Measurements from ENCODE around the gene CDAN1. TPM values are rescaled to one million over a fixed set of nuclear protein-coding genes. Genes with fewer than 3 reads are reported as not detected.
A peak's percentile ranks its signal among the peaks of the same experiment; 100 is the strongest.

Gene CDAN1
- total and polyA plus RNA-seq, 2 of the 4 experiments (the other 2 are of a cell fraction), result 4.7 to 5.6 TPM

- no TSS peak for BruUV-seq (replicated peaks)
- in situ Hi-C loops (cut with MboI; ENCODE audit: low sequenced_read_pairs), result no loop called here
- CTCF ChIA-PET, result interaction anchor here (1.1 kb wide), 1 partner anchor 13 kb away, joined by 5 read pairs; no protein-coding TSS in a partner anchor
Measured at GRCh38 chr15:42716125-42716524, 20.8 kb downstream of the CDAN1 start.

More at GRCh38 chr15:42716125-42716524, 20.8 kb downstream of the CDAN1 start:
- dilution Hi-C loops (cut with HindIII; ENCODE audit: low sequenced_read_pairs, unreplicated experiment) (no loop called here), intact Hi-C loops (cut with micrococcal nuclease) (no loop called here)
- Histone ChIP-seq H3K79me1 (ENCODE audit: low read depth in 1 of 2, low read length in 2 of 2) (peaks cover 0 to 13% of the 10 kb centered on the region in 2 experiments; a peak in 1 of 4 replicates), H2BK120ac (ENCODE audit: low read depth, low read length) (no peak overlapping the region), H3K23ac (ENCODE audit: low read depth, low read length) (no peak overlapping the region), H3K4me1 (ENCODE audit: control insufficient read depth, insufficient read depth, low read length) (peaks cover 5% of the 10 kb centered on the region), H3K4ac (ENCODE audit: low read depth, low read length) (no peak overlapping the region), H2AK9ac (replicated peaks; ENCODE audit: low read depth, low read length, poor library complexity) (peak overlapping the region; percentile 33), H4K8ac (ENCODE audit: low read depth in 2 of 2, low read length in 2 of 2) (no peak overlapping the region), H2AFZ (replicated peaks; ENCODE audit: low read length, poor library complexity) (no peak overlapping the region), H3K4me2 (ENCODE audit: low read depth, low read length) (no peak overlapping the region), H3K9me3 (ENCODE audit: control insufficient read depth, insufficient read depth, low read length) (no peaks in the 10 kb centered on the region), H3K18ac (ENCODE audit: low read depth, low read length) (no peak overlapping the region), H4K20me1 (ENCODE audit: insufficient read depth, low read length) (no peaks in the 10 kb centered on the region), H3K27me3 (ENCODE audit: control insufficient read depth, insufficient read depth, low read length) (no peaks in the 10 kb centered on the region), H3K9me1 (ENCODE audit: insufficient read depth, low read length) (peaks cover 11% of the 10 kb centered on the region; the same call in 1 of the 2 replicates), H2BK15ac (ENCODE audit: low read depth, low read length) (no peak overlapping the region), H2AK5ac (ENCODE audit: low read depth, low read length) (no peak overlapping the region), H3K27ac (ENCODE audit: insufficient read depth, low read length) (no peak overlapping the region), H3K9ac (ENCODE audit: low read depth, low read length) (no peak overlapping the region), H4K91ac (ENCODE audit: insufficient read depth, low read depth, low read length) (no peak overlapping the region), H3K14ac (replicated peaks; ENCODE audit: low read depth, low read length) (no peak overlapping the region), H2BK20ac (ENCODE audit: low read depth, low read length) (no peak overlapping the region), H3K56ac (ENCODE audit: extremely low read depth, insufficient read depth, low read length) (no peak overlapping the region), H4K5ac (ENCODE audit: low read depth, low read length) (no peak overlapping the region), H2BK5ac (ENCODE audit: low read depth, low read length, poor library complexity, severe bottlenecking) (no peak overlapping the region), H3K36me3 (ENCODE audit: control insufficient read depth, insufficient read depth, low read length) (peaks cover 23% of the 10 kb centered on the region), H3K4me3 (ENCODE audit: insufficient read depth, low read depth, low read length) (no peak overlapping the region)
- DNase-seq, result no peak
- peak; percentile 12; the same call in 1 of the 2 replicates for ATAC-seq (ENCODE audit: low read depth)
- POLR2A ChIA-PET (ENCODE audit: unreplicated experiment), result no interaction called here
- TF ChIP-seq MAFK (IDR thresholded peaks at IDR 0.05; ENCODE audit: low read depth, low read length) (no peak), FOS (IDR thresholded peaks at IDR 0.05; ENCODE audit: low read depth, low read length) (no peak), CEBPB (IDR thresholded peaks at IDR 0.05; ENCODE audit: low read depth, low read length) (no peak), CHD1 (IDR thresholded peaks at IDR 0.05; ENCODE audit: low read depth, low read length) (no peak), RFX5 (IDR thresholded peaks at IDR 0.05; ENCODE audit: low read depth, low read length) (no peak), SMC3 (IDR thresholded peaks at IDR 0.05; ENCODE audit: low read depth, low read length) (no peak), NFE2L2 (IDR thresholded peaks at IDR 0.05; ENCODE audit: low read depth, low read length) (no peak), BHLHE40 (IDR thresholded peaks at IDR 0.05; ENCODE audit: low read depth, low read length) (no peak), RCOR1 (IDR thresholded peaks at IDR 0.05; ENCODE audit: insufficient replicate concordance, low read length) (no peak)
- 100% methylated on average over 1 of the region's 5 CpGs; no CpG with 5 or more reads in 1 of the 2 experiments for WGBS, 2 experiments (ENCODE audit: extremely low coverage in 2 of 2, insufficient read length in 1 of 2)

Measured in IMR-90 (cell line).